ENCODE data around the gene PXDN. TPM values are rescaled to one million over a fixed set of nuclear protein-coding genes. Genes with fewer than 3 reads are reported as not detected.

PXDN gene
- total and polyA plus RNA-seq, 11 donors = 5.9 to 83.7 (median 28.2) TPM

DNA sequence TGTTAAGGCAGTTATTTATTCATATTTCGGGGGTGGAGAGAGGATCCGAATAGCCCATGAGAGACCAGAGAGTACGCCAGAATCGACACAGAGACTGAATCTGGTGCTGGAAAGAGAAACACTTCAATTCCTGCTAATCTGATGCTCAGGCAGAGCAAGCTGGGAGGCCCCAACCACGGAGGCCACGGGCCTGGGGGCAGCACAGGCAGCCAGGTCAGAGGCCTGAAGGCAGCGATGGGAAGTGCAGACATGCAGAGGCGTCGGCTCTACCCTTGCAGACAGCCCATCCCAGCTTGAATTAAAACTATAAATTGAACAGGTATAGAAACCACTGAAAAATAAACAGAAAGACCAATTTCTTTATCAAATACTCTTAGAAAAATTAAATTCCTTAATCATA, 50.6 kb downstream of the PXDN start:
- 76 to 81% (median 79%) methylated on average over 9 of the region's 9 CpGs for WGBS, 4 donors
- Histone ChIP-seq H3K9me3 (peaks cover 0 to 11% (median 0%) of the 10 kb centered on the region in 12 donors), H3K4me3 (no peak overlapping the region), H3K27ac (no peak overlapping the region), H3K27me3 (no peaks in the 10 kb centered on the region), H3K4me1 (peaks cover 0 to 25% (median 5%) of the 10 kb centered on the region in 12 donors), H3K36me3 (peaks cover 0 to 41% (median 13%) of the 10 kb centered on the region in 9 donors)
- ATAC-seq = no peak
- no peak for DNase-seq
- intact Hi-C loops (cut with DNase I) = no loop called here
- TF ChIP-seq POLR2A (IDR thresholded peaks at IDR 0.05) = no peak
- TF ChIP-seq, protein P1, sequence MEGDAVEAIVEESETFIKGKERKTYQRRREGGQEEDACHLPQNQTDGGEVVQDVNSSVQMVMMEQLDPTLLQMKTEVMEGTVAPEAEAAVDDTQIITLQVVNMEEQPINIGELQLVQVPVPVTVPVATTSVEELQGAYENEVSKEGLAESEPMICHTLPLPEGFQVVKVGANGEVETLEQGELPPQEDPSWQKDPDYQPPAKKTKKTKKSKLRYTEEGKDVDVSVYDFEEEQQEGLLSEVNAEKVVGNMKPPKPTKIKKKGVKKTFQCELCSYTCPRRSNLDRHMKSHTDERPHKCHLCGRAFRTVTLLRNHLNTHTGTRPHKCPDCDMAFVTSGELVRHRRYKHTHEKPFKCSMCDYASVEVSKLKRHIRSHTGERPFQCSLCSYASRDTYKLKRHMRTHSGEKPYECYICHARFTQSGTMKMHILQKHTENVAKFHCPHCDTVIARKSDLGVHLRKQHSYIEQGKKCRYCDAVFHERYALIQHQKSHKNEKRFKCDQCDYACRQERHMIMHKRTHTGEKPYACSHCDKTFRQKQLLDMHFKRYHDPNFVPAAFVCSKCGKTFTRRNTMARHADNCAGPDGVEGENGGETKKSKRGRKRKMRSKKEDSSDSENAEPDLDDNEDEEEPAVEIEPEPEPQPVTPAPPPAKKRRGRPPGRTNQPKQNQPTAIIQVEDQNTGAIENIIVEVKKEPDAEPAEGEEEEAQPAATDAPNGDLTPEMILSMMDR (IDR thresholded peaks at IDR 0.05) = no peak

DNA sequence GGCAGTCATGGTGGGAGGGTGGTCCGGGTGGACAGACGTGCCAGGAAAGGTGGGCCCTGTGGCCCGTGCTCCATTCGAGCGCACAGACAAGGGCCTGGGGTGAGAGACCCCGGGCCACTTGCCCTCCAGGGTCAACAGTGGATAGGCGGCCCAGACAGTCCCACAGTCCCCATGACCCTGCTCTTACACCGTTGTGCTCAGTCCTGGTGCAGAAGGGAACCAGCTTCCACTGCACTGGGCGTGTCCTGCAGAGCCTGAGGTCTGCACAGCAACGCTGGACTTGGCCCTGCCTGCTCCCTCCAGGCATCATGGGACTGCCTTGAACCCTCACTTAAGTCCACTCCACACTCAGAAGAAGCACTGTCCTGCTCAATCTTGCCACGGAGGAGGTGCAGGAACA, 52.0 kb downstream of the PXDN start:
- no peak for TF ChIP-seq POLR2A (IDR thresholded peaks at IDR 0.05)
- TF ChIP-seq, protein P1 (IDR thresholded peaks at IDR 0.05) = no peak
- H3K9me3 ChIP-seq = peaks cover 0 to 11% (median 0%) of the 10 kb centered on the region in 12 donors
- WGBS, 4 donors = 86 to 90% (median 88%) methylated on average over 9 to 11 of the region's 11 CpGs
- peaks cover 0 to 14% (median 0%) of the 10 kb centered on the region in 12 donors for H3K4me1 ChIP-seq
- H3K4me3 ChIP-seq = no peak overlapping the region
- H3K27ac ChIP-seq = no peak overlapping the region
- H3K36me3 ChIP-seq = peaks cover 0 to 55% (median 15%) of the 10 kb centered on the region in 9 donors
- ATAC-seq (peak in 3 of 4 donors; percentile 9 to 42 (median 25)), DNase-seq (no peak)
- H3K27me3 ChIP-seq = no peaks in the 10 kb centered on the region
- intact Hi-C loops (cut with DNase I) = no loop called here

DNA sequence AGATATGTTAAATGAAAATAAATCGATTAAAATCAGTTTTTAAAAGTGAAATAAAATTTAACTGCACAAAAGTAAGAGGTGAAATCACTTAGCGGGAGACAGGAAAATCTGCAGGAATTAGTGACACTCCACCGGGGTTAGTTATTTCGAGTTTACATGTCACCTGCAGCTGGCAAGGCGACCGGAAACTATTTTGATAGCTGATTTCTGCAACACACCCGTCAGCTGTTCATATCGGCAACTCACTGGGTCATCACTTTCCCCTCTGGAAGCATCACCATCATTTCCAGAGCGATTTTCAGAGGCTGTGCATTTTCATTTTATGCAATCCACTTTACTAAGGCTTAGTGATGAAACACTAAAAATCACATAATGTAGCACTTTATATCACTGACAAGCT, 52.9 kb downstream of the PXDN start:
- intact Hi-C loops (cut with DNase I) = no loop called here
- Histone ChIP-seq H3K4me3 (no peak overlapping the region), H3K4me1 (peaks cover 0 to 15% (median 0%) of the 10 kb centered on the region in 12 donors), H3K36me3 (peaks cover 0 to 65% (median 18%) of the 10 kb centered on the region in 9 donors), H3K27me3 (no peaks in the 10 kb centered on the region), H3K9me3 (peaks cover 0 to 5% (median 0%) of the 10 kb centered on the region in 12 donors), H3K27ac (no peak overlapping the region)
- 57 to 62% (median 59%) methylated on average over 9 of the region's 9 CpGs for WGBS, 4 donors
- DNase-seq = no peak
- no peak for ATAC-seq
- TF ChIP-seq, protein P1 (IDR thresholded peaks at IDR 0.05) = no peak
- no peak for TF ChIP-seq POLR2A (IDR thresholded peaks at IDR 0.05)

DNA sequence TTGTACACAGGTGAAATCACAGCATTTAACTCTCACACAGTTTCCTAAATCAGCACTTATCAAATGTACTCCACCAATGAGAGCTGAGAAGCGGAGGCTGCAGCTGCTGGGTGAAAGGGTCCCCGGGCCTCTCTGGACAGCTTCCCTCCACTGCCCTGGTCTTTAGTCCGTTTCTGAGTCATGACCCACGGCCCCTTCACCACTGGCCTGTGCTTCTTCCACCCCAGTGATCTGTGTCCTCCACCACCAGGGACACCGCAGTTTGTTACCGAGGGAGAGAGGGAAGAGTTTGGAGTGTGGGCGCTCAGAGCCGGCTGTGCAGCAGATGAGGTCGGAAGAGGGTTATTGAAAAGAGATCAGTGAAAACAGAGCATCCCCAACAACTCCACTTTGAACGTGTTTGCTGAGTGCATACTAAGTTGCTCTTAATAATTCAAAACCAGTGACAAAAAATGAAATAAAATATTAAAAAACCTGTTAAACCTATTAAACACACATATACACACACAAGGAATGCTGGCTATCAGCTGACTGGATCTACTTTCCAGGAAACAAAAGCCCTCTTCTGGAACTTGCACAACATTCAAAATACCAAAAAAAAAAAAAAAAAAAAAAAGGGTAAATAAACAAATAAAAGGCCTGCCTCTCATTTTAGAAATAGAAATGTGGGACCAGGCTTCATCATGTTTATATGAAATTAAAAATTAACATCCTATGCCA, 54.1 kb downstream of the PXDN start:
- intact Hi-C loops (cut with DNase I) = no loop called here
- 73 to 85% (median 79%) methylated on average over 10 of the region's 10 CpGs for WGBS, 4 donors
- no peak overlapping the region for H3K27ac ChIP-seq

More for the DNA sequence above, 54.1 kb downstream of the PXDN start:
- Histone ChIP-seq H3K9me3 (no peaks in the 10 kb centered on the region), H3K4me1 (peaks cover 0 to 26% (median 2%) of the 10 kb centered on the region in 12 donors), H3K36me3 (peaks cover 0 to 72% (median 18%) of the 10 kb centered on the region in 9 donors), H3K4me3 (no peak overlapping the region), H3K27me3 (no peaks in the 10 kb centered on the region)
- TF ChIP-seq POLR2A (IDR thresholded peaks at IDR 0.05) = no peak
- TF ChIP-seq, protein P1 (IDR thresholded peaks at IDR 0.05) = no peak
- no peak for DNase-seq
- no peak for ATAC-seq

All from heart left ventricle (tissue), 16 donors.